GM12865 (cell line): ENCODE measurements around the gene EDARADD.

Source experiments
- DNase-seq: peaks from one replicate; pipeline ENCODE4 v3.0.0; 2010; ENCODE audit warnings: low read depth
- H3K4me3 ChIP-seq: 2 replicates; pipeline ENCODE4 v1.5.1; 2011; ENCODE audit warnings: mild to moderate bottlenecking, low read depth, low read length, control low read depth
- TF ChIP-seq, protein P1 (sequence below): IDR thresholded peaks from 2 replicates; pipeline ENCODE4 v1.5.1; 2011; ENCODE audit warnings: low read length, control low read depth, low read depth, inconsistent platforms; ENCODE audit not compliant: insufficient read depth; ENCODE audit errors: missing control alignments

The EDARADD gene

DNA sequence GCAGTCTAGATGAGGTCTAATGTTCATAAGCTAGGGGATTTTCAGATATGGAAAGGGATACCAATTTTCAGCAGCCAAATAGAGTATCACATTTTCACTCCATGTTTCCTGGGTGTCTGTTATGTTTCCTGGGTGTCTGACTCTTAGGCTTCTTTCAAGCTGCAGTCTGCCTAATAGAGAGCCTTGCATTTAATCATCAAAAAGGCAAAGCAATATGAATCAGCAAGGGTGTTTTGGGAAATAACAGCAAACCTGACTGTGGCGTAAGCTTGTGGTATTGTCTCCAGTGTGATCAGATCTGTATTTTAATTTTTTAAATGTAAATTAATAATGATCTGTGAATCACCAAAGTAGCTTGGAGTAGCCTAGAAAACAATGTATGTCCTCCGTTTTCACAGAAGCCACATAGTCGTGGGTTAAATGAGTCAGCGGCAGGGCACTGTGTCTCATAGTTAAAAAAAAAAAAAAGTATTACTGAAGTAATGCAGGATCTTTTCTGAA, 140.1 kb downstream of the EDARADD start:
- TF ChIP-seq, protein P1, sequence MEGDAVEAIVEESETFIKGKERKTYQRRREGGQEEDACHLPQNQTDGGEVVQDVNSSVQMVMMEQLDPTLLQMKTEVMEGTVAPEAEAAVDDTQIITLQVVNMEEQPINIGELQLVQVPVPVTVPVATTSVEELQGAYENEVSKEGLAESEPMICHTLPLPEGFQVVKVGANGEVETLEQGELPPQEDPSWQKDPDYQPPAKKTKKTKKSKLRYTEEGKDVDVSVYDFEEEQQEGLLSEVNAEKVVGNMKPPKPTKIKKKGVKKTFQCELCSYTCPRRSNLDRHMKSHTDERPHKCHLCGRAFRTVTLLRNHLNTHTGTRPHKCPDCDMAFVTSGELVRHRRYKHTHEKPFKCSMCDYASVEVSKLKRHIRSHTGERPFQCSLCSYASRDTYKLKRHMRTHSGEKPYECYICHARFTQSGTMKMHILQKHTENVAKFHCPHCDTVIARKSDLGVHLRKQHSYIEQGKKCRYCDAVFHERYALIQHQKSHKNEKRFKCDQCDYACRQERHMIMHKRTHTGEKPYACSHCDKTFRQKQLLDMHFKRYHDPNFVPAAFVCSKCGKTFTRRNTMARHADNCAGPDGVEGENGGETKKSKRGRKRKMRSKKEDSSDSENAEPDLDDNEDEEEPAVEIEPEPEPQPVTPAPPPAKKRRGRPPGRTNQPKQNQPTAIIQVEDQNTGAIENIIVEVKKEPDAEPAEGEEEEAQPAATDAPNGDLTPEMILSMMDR = no peak
- H3K4me3 ChIP-seq = no peak overlapping the region
- no peak for DNase-seq
